Psoas muscle (tissue), 8 donors: ENCODE data around the gene INAFM2. TPM values are rescaled to one million over a fixed set of nuclear protein-coding genes. Genes with fewer than 3 reads are reported as not detected.

ENCODE experiments used
- ATAC-seq, 4 donors: fragments of 200-7000 bp; cut with Tn5 transposase; one replicate each; pipeline ENCODE4 v1.9.1; 2020; ENCODE audit warnings: moderate library complexity in 3 of 4, mild to moderate bottlenecking in 2 of 4
- DNase-seq, 2 donors: peaks; one replicate each; pipeline ENCODE4 v3.0.0-alpha.2; 2020
- H3K27ac ChIP-seq: fragments of 200-600 bp; one replicate; pipeline ENCODE4 v1.8.0; 2022
- H3K27me3 ChIP-seq, 3 donors: fragments of 200-600 bp in 1 of 3; one replicate each; pipeline versions ENCODE4 v1.6.1 to v1.8.0; 2013 to 2022; ENCODE audit warnings: low read length in 2 of 3, mild to moderate bottlenecking in 2 of 3, moderate library complexity in 1 of 3; ENCODE audit not compliant: insufficient read depth in 3 of 3
- H3K36me3 ChIP-seq, 2 donors: fragments of 200-600 bp in 1 of 2; one replicate each; pipeline versions ENCODE4 v1.6.1 to v1.8.0; 2013 to 2022; ENCODE audit warnings: low read depth in 1 of 2, mild to moderate bottlenecking in 1 of 2, moderate library complexity in 1 of 2; ENCODE audit not compliant: insufficient read depth in 1 of 2
- H3K4me1 ChIP-seq: fragments of 200-600 bp; one replicate; pipeline ENCODE4 v1.8.0; 2022
- H3K4me3 ChIP-seq: fragments of 200-600 bp; one replicate; pipeline ENCODE4 v1.8.0; 2022; ENCODE audit warnings: mild to moderate bottlenecking
- H3K9me3 ChIP-seq: fragments of 200-600 bp; one replicate; pipeline ENCODE4 v1.8.0; 2022
- WGBS, 3 donors: extraction: QIAGEN DNeasy Blood & Tissue Kit; methylation state at CpG; one replicate each; pipeline versions ENCODE4 v1.1.6 to v1.1.7; 2013; 5-methylcytosine and 5-hydroxymethylcytosine counted together
- intact Hi-C, 2 donors: fragments of 100-400 bp; cut with DNase I; formaldehyde crosslinking; loops; one replicate each; pipeline versions ENCODE4 v1.11.0 to v1.14.2; 2022
- polyA plus RNA-seq, 3 donors: library from polyadenylated mRNA; stranded (reverse); fragments of 200-250 nt; gene quantifications; one replicate each; pipeline ENCODE4 v1.2.3, GENCODE V29; 2013
- total RNA-seq, 4 donors: library from RNA; stranded (reverse); fragmentation: NEBNext Ultra II Directional in 2 of 4; extraction: Animal tissue kit (Norgen Biotek cat#: 25700) in 2 of 4; gene quantifications; one replicate each; pipeline versions ENCODE4 v1.2.1 to v1.2.4, GENCODE V29; 2021 to 2023
- TF ChIP-seq, protein P1 (sequence below): fragments of 200-600 bp; IDR thresholded peaks from one replicate; pipeline ENCODE4 v1.8.0; 2022; ENCODE audit warnings: antibody characterized with exemption
- donor health status: healthy with polysubstance abuse.
- donor health status: DM: no; HTN: no; CAD: no; lungs with moderate emphysema.
- donor health status: Bipolar disorder and iron deficiency.
- donor health status: healthy.
- donor health status: DM: yes; HTN: yes; CAD: no.
- donor health status: DM: no; HTN: no; CAD: no.
- donor health status: DM: no; HTN: no; CAD: no.
- donor health status: DM: yes; HTN: yes; CAD: no.

Gene INAFM2
- total and polyA plus RNA-seq, 7 donors, result 5.8 to 32.4 (median 22.3) TPM

DNA sequence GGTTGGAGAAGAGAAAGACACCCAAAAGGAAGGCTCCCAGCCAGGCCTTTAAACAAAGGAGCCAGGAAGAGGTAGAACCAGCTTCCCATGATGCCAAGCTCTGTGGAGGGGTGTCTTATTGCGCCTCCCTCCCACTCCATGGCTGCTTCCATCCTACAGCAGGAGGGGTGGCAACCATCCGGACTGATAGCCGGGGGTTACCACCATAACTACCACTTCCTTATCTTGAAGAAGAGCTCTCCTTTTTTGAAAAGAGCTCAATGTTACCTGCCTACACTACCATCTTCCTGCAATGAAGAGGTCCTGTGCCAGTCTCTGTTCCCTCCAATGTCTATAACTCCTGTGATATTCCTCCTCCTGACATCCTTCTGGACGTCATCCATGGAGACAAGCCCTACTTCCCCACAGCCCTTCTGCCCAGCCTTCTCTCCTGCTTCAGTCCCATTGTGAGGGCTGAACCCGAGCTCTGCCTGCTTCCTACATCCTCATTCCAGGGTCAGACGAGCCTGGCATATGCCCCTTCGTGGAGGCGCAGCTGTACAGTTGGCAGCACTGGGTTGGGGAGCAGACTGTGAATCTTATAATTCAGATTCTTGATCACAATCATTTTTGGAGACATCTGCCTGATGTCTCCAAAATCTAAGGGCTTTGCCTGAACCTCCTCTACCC lies 8.8 kb downstream of the INAFM2 start:
- peak overlapping the region; percentile 27 for H3K27ac ChIP-seq
- 44 to 70% (median 49%) methylated on average over 8 of the region's 8 CpGs for whole genome bisulfite sequencing, 3 donors

DNA sequence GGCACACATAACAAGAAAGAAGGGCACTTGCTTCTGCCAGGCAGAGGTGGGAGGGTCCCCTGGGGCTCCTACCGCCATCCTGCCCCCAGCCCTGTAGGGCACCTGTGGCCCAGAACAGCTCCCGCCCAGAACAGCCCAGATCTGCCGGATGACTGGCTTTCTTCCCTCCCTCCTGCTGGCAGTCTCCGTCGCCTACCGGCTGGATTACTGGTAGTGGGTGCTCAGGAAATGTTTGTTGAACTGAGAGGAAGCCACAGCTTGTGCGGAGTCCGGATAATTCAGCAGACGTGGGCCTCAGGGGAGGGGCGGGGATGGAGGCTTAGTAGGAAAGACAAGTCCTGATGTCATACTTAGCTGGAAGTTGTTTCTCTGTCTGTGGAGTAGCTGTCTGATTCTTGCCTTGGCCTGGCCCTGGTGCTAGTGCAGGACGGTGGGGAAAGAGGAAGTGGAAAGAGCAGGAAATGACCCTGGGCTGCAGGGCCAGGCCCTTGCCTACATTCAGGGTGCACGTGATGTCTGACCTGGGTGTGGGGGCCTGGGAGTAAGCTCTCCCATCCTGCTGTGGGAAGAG lies 10.5 kb downstream of the INAFM2 start:
- H3K9me3 ChIP-seq, result no peaks in the 10 kb centered on the region
- peak overlapping the region; percentile 73 for H3K27ac ChIP-seq
- ATAC-seq (no peak), DNase-seq (peak; percentile 63 to 82)
- H3K4me3 ChIP-seq, result peak overlapping the region; percentile 22
- no peaks in the 10 kb centered on the region for H3K27me3 ChIP-seq
- intact Hi-C loops, result no loop called here
- H3K36me3 ChIP-seq, result peaks cover 0 to 29% of the 10 kb centered on the region in 2 donors
- TF ChIP-seq, protein P1, sequence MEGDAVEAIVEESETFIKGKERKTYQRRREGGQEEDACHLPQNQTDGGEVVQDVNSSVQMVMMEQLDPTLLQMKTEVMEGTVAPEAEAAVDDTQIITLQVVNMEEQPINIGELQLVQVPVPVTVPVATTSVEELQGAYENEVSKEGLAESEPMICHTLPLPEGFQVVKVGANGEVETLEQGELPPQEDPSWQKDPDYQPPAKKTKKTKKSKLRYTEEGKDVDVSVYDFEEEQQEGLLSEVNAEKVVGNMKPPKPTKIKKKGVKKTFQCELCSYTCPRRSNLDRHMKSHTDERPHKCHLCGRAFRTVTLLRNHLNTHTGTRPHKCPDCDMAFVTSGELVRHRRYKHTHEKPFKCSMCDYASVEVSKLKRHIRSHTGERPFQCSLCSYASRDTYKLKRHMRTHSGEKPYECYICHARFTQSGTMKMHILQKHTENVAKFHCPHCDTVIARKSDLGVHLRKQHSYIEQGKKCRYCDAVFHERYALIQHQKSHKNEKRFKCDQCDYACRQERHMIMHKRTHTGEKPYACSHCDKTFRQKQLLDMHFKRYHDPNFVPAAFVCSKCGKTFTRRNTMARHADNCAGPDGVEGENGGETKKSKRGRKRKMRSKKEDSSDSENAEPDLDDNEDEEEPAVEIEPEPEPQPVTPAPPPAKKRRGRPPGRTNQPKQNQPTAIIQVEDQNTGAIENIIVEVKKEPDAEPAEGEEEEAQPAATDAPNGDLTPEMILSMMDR, result no peak
- WGBS, 3 donors, result 28 to 32% (median 30%) methylated on average over 11 to 12 of the region's 12 CpGs
- peaks cover 77% of the 10 kb centered on the region for H3K4me1 ChIP-seq

More for the DNA sequence above, 8.8 kb downstream of the INAFM2 start:
- H3K36me3 ChIP-seq, result peaks cover 0 to 36% of the 10 kb centered on the region in 2 donors
- TF ChIP-seq, protein P1, result no peak
- DNase-seq (no peak), ATAC-seq (peak in 2 of 4 donors; percentile 13)
- intact Hi-C loops, result no loop called here
- peaks cover 71% of the 10 kb centered on the region for H3K4me1 ChIP-seq
- no peak overlapping the region for H3K4me3 ChIP-seq
- H3K9me3 ChIP-seq, result no peaks in the 10 kb centered on the region
- no peaks in the 10 kb centered on the region for H3K27me3 ChIP-seq

DNA sequence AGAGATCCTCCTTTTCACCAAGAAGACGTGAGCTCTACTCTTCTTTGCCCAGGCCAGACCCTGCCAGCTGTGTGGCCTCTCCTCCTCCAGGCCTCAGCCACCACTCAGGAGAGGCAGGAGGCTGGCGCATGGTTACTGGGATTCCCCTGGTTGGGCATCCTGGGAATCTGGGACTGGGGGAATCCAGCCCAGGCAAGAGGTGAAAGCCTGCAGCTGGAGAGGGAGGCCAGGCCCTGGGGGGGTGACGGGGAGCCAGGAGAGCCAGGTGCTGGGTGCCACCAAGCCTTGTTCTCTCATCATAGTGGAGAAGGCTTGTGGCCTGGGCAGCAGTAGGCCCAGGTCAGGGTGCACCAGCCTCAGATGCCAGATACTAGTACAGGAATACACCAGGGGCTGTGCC lies 11.0 kb downstream of the INAFM2 start:
- Histone ChIP-seq H3K9me3 (no peaks in the 10 kb centered on the region), H3K27me3 (no peaks in the 10 kb centered on the region), H3K4me3 (no peak overlapping the region), H3K4me1 (peaks cover 81% of the 10 kb centered on the region), H3K27ac (peak overlapping the region; percentile 73), H3K36me3 (peaks cover 0 to 29% of the 10 kb centered on the region in 2 donors)
- DNase-seq (no peak), ATAC-seq (no peak)
- WGBS, 3 donors, result 63 to 77% (median 69%) methylated on average over 3 of the region's 3 CpGs
- TF ChIP-seq, protein P1, result no peak
- intact Hi-C loops, result no loop called here

DNA sequence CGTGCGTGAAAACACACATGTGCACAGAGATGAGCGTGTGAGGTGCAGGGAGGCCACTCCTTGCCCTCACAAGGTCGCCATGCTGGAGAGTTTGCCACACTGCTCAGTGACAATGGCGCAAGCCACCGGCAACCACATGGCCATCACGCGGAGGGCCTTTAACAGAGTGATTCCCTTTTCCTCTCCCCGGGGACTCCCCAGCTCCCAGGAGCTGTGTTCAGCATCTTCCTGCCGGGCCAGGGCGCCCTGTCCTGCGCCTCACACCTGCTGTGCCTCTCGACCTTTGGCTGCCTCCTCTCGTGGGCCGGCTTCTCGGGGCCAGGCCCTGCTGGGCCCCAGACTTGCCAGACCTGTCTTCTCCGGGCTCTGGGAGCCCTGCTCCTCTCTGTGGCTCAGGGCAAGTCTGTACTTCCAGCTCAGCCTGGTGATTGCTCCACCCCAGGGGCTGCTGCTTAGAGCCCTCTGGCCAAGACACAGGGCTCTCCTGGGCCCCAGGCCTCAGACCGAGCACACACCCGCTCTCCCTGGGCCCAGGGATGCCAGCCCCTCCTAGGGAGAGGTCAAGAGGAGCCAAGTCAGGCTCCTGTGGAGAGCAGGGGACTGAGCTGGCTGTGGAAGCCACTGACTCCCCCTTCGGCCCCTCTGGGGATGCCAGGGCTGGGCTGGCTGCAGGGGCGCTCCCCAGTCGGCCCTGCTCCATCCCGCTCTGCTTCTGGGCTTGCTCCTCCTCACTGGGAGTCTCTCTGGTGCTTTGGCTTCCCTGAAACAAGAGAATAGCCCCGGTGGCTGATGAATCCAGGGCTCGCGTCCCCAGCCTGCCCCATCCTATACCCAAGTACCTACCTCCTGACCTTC lies 11.7 kb downstream of the INAFM2 start:
- intact Hi-C loops, result no loop called here
- TF ChIP-seq, protein P1, result no peak
- H3K27ac ChIP-seq, result peak overlapping the region; percentile 73

More for the DNA sequence above, 11.7 kb downstream of the INAFM2 start:
- Histone ChIP-seq H3K4me1 (peaks cover 80% of the 10 kb centered on the region), H3K27me3 (no peaks in the 10 kb centered on the region), H3K4me3 (no peak overlapping the region), H3K36me3 (peaks cover 0 to 29% of the 10 kb centered on the region in 2 donors), H3K9me3 (no peaks in the 10 kb centered on the region)
- no peak for ATAC-seq
- WGBS, 3 donors, result 60 to 71% (median 61%) methylated on average over 26 of the region's 26 CpGs
- DNase-seq, result peak in 1 of 2 donors; percentile 67
